Right lobe of liver (tissue), 4 donors: Measurements from ENCODE around the gene RHNO1.

Experiments
- POLR2A ChIP-seq: fragments of 450-650 bp; IDR thresholded peaks from one replicate; pipeline ENCODE4 v1.6.1; 2017; ENCODE audit warnings: antibody characterized with exemption, mild to moderate bottlenecking
- TF ChIP-seq, protein P1 (sequence below), 4 donors: fragments of 200-600 bp in 3 of 4; fragments of 450-650 bp in 1 of 4; IDR thresholded peaks; one replicate each; pipeline versions ENCODE4 v1.5.1 to v1.8.0; 2016 to 2022; ENCODE audit warnings: antibody characterized with exemption in 4 of 4, mild to moderate bottlenecking in 2 of 4
- donor health status: DM: no; HTN: no; CAD: no.
- donor health status: DM: no; HTN: no; CAD: no.
- donor health status: DM: no; HTN: yes; CAD: no.

DNA sequence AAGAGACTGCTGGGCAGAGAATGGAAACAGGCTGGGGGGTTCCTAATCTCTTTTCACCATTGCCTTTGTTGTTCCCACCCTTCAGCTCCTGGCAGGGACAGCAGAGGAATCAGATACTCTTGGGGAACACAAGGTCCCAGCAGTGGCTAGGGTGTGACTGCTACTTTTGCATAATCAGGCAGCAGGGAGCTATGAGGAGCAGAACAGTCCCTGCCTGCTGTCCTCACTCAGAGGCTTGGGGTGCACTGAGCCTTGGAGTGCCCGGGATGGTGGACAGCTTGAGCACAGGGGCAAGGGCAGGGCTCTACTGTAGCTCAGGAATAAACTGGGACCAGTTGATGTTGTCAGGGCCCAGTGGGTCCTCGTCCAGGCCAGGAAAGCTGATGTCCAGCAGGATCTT, 18.7 kb upstream of the RHNO1 start:
- TF ChIP-seq POLR2A: no peak
- TF ChIP-seq, protein P1, sequence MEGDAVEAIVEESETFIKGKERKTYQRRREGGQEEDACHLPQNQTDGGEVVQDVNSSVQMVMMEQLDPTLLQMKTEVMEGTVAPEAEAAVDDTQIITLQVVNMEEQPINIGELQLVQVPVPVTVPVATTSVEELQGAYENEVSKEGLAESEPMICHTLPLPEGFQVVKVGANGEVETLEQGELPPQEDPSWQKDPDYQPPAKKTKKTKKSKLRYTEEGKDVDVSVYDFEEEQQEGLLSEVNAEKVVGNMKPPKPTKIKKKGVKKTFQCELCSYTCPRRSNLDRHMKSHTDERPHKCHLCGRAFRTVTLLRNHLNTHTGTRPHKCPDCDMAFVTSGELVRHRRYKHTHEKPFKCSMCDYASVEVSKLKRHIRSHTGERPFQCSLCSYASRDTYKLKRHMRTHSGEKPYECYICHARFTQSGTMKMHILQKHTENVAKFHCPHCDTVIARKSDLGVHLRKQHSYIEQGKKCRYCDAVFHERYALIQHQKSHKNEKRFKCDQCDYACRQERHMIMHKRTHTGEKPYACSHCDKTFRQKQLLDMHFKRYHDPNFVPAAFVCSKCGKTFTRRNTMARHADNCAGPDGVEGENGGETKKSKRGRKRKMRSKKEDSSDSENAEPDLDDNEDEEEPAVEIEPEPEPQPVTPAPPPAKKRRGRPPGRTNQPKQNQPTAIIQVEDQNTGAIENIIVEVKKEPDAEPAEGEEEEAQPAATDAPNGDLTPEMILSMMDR (IDR thresholded peaks at IDR 0.05): no peak
